SK-N-SH (cell line): Measurements from ENCODE around the gene ZBTB4.
A peak's percentile ranks its signal among the peaks of the same experiment; 100 is the strongest.

Experiments used
- CTCF ChIP-seq: fragments of 200-600 bp; sonication (generic); IDR thresholded peaks from 2 replicates; pipeline ENCODE4 v1.6.1; 2017; ENCODE audit warnings: antibody characterized with exemption, mild to moderate bottlenecking, moderate library complexity
- EZH2phosphoT487 ChIP-seq: fragments of 200-600 bp; sonication (generic); IDR thresholded peaks from 2 replicates; pipeline ENCODE4 v1.6.1; 2017; ENCODE audit warnings: low read depth, mixed run types, mild to moderate bottlenecking, antibody characterized with exemption, moderate library complexity, borderline replicate concordance
- FOXM1 ChIP-seq: IDR thresholded peaks from 2 replicates; pipeline ENCODE4 v1.4.0; 2012; ENCODE audit warnings: low read depth, mild to moderate bottlenecking
- GABPA ChIP-seq: IDR thresholded peaks from 2 replicates; pipeline ENCODE4 v1.4.0; 2012; ENCODE audit warnings: low read depth, mild to moderate bottlenecking
- NFIC ChIP-seq: IDR thresholded peaks from 2 replicates; pipeline ENCODE4 v1.4.0; 2012; ENCODE audit warnings: borderline replicate concordance
- POLR2AphosphoS5 ChIP-seq: IDR thresholded peaks from 2 replicates; pipeline ENCODE4 v1.6.1; 2012; ENCODE audit warnings: low read depth, low read length
- REST ChIP-seq: IDR thresholded peaks from 2 replicates; pipeline ENCODE4 v1.6.1; 2012; ENCODE audit warnings: mild to moderate bottlenecking, low read depth, low read length, moderate library complexity
- RFX5 ChIP-seq: IDR thresholded peaks from 2 replicates; pipeline ENCODE4 v1.6.1; 2012; ENCODE audit warnings: mild to moderate bottlenecking, improper control_type of control experiment, low read length
- SIN3A ChIP-seq: IDR thresholded peaks from 2 replicates; pipeline ENCODE4 v1.6.1; 2012; ENCODE audit warnings: low read depth, mild to moderate bottlenecking, low read length, moderate library complexity, borderline replicate concordance
- USF1 ChIP-seq: IDR thresholded peaks from 2 replicates; pipeline ENCODE4 v1.4.0; 2012; ENCODE audit warnings: low read depth, borderline replicate concordance

GRCh38 chr17:7523033-7523432 lies 43.6 kb upstream of the ZBTB4 start:
- TF ChIP-seq FOXM1 (no peak), REST (no peak), CTCF (peak; percentile 51), NFIC (no peak), EZH2phosphoT487 (no peak), SIN3A (no peak), USF1 (no peak), RFX5 (no peak), POLR2AphosphoS5 (no peak), GABPA (no peak)
